ENCODE measurements around the gene CEP72.
"Not testable (repeated sequence)": the region's sequence is repeated elsewhere in the genome, so short reads cannot be mapped to it uniquely, and the experiment has no call there.

The CEP72 gene

DNA sequence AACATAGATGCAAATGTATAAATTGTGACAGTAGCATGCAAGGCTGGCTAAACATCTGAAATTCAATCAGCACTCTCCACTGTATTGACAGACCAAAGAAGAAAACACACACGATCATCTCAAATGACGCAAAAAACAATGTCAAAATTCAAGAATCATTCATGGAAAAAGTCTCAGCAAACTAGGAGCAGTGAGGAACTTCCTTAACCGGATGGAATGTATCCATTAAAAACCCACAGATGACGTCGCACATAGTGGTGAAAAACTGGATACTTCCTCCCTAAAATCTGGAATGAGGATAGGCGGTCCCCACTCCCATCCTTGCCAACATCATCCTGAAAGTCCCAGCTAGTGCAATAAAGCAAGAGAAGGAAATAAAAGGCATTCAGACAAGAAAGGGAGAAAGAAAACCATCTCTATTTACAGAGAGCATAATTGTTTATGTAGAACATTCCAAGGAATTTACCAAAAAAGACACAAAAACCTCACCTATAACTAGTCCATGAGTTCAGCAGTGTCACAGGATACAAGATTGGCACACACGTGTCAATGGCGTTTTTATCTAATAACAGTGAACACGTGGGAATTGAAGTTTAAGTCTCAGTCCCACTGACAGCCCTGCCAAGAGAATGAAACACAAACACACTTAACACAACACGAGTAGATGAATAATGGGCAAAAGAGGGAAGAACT lies 14.1 kb upstream of the CEP72 start:
- DNase-seq (ENCODE audit: low read depth, low spot score), result no peak

DNA sequence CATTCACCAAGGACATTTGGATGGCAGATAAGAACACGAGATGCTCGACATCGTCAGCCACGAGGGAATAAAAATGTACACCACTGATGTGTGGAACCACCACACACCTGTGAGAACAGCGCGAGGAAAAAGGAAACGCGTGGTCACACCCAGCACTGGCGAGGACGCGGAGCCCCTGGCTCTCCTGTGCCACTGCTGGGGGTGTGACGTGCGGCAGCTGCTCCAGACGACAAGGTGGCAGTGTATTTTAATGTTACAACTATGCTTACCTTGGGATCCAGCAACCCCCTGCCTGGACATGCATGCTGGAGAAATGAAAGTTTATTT lies 13.6 kb upstream of the CEP72 start:
- DNase-seq (ENCODE audit: low read depth, low spot score), result no peak

DNA sequence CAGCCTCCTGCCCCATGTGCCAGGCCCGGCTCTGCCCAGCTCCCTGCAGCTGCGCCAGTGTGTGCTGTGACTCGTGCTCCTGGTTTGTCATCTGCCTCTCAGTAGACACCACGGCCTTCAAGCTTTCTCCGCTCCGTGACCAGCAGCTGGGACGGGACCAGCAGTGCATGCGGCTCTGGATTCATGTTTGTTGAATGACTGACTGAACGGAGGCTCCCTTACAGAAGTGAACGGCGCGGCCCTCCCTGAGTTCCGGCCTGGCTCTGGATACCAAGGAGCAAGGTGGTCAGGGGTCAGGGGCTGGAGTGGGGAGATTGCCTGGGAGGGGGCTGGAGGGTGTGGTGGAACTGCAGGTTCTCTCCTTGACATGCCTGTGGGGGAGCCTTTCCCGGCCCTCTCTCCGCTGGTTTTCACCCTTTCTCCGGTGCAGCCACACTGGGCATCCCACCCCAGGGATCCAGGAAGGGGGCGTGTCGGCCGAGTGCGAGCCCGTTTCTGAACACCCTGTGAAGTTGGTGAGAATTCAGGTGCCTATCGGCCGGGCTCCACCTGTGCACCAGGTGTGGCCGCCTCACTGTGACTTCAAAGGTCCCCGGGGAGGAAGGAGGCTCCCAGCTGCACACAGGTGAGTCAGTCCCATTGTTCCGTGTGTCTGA lies 11.1 kb upstream of the CEP72 start:
- DNase-seq (ENCODE audit: low read depth, low spot score), result no peak

DNA sequence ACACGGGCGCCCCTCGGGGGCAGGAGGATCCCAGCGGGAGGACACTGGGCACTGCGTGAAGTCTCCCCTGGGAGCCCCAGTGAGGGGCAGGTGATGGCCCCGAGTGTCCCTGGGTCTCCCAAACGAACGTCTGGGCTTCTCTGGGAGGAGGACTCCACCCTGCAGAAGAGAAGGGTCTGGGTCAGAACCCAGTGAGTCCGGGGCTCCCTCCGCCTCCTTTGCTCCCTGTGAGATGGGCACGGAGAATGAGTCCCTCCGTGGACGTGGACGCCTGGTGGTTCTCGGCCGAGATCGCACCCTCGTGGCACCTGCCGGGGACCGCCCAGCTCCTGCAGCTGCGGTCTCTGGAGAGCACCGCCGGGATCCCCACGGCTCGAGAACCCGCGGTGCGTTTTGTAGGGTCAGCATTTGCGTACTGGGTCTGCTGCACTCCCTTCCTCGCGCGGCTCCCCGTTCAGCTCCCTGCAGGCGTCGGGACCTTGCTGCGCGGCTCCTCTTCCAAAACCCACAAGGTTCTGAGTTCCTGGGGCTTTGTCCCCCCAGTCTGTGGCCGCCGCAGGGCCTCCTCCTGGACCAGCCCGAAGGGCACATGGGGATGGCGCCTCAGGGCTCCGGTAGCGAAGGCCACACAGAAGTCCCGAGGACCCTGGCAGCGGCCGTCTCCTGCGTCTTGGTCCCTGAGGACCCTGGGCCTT lies 10.2 kb upstream of the CEP72 start:
- DNase-seq (ENCODE audit: low read depth, low spot score), result no peak

DNA sequence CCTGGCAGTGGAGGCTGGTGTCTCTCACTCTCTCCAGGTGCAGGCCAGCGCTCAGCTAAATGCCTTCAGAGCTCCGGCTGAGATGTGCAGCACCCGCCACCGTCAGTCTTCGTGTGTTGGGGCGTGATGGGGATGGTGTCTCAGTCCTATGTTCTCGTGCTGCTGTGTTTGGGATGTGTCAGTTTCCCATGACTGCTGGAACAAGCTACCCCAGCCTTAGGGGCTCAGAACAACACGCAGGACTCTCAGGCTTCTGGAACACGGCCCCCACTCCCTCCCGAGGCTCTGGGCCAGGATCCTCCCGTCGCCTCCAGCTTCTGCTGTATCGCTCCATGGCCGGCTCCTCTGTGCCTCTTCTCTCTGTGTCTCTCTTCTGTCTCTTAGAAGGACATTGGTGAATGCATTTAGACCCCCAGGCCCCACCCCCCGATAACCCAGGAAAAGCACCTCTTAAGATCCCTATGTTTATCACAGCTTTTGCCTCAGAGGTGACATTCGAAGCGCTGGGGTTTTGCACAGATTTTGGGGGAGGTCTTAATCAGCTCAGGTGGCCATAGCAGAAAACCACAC lies 9.6 kb upstream of the CEP72 start:
- no peak for DNase-seq (ENCODE audit: low read depth, low spot score)

DNA sequence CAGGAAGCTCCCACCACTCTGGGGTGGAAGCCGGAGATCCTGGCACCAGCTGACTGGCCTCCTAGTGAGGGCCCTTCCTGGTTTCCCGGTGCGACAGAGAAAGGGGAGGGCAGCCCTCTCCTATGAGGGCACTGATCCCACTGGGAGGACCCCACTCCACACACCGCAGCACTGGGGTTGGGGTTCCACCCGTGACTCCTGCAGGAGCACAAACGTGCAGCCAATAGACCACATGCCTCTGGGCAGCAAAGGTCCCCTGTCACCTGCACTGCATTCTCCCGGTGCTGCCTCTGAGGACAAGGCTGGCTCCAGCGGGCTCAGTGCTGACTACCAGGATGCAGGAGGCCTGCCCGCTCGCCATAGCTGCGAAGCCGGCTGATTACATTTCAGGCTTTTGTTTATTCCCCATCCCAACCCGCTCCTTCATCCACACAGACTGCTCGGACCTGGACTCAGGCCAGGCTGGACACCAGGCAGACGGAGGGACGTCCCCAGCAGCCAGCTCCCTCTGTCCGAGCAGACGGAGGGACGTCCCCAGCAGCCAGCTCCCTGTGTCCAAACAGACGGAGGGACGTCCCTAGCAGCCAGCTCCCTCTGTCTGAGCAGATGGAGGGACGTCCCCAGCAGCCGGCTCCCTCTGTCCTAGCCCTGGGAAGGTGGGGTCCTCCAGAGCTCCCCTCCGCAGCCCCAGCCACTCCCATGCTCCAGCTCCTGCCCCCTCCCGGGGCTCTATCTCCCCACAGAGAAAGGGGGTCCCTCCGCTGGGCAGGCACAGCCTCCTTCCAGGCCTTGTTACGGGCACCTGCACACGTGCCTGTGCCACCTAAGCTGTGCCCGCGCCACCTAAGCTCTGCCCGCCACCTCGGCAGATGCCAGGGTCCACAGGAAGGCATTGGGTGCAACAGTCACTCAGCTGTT lies 8.8 kb upstream of the CEP72 start:
- no peak for DNase-seq (ENCODE audit: low read depth, low spot score)

DNA sequence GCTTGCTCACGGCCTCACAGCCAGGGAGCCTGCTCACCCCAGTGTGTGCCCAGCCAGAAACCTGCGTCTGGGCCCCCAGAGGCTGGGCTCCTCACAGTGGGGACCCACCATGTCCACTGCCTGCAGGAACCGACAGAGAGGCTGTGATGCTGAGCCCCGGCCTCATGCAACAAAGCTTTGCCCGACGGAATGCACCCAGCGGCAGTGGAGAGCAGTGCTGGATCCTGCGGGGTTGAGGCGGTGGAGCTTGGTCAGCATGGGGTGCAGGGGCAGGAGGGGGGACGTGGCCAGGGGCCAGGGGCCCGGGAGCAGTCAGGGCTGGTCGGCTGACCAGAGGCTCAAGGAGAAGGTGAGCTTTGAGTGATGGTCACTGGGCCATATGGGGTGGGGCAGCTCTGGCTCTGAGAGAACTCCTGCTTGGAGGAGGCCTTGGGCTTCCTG lies 7.7 kb upstream of the CEP72 start:
- DNase-seq (ENCODE audit: low read depth, low spot score), result no peak

DNA sequence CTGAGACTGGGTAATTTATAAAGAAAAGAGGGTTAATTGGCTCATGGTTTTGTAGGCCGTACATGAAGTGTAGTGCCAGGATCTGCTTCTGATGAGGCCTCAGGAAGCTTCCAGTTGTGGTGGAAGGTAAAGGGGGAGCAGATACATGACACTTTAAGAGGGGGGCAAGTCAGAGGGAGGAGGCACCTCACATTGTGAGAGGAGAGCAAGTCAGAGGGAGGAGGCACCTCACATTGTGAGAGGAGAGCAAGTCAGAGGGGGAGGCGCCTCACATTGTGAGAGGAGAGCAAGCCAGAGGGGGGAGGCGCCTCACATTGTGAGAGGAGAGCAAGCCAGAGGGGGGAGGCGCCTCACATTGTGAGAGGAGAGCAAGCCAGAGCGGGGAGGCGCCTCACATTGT lies 7.0 kb upstream of the CEP72 start:
- DNase-seq (ENCODE audit: low read depth, low spot score), result not testable (repeated sequence)

DNA sequence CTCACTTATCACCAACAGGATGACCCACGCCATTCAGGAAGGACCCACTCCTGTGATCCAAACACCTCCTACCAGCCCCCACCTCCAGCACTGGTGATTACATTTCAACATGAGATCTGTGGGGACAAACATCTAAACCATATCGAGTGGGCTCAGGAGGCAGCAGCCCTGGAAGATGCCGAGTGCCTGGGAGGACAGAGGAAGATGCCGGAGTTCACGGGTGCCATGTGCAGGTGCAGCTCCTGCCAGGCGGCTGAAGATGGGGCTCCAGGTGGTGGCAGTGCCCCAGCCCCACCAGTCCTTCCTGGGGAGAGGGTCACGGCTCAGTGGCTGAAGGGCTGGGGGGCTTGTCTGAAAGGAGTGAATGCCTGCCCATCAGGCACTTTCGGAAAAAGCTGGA lies 6.1 kb upstream of the CEP72 start:
- DNase-seq (ENCODE audit: low read depth, low spot score), result no peak

DNA sequence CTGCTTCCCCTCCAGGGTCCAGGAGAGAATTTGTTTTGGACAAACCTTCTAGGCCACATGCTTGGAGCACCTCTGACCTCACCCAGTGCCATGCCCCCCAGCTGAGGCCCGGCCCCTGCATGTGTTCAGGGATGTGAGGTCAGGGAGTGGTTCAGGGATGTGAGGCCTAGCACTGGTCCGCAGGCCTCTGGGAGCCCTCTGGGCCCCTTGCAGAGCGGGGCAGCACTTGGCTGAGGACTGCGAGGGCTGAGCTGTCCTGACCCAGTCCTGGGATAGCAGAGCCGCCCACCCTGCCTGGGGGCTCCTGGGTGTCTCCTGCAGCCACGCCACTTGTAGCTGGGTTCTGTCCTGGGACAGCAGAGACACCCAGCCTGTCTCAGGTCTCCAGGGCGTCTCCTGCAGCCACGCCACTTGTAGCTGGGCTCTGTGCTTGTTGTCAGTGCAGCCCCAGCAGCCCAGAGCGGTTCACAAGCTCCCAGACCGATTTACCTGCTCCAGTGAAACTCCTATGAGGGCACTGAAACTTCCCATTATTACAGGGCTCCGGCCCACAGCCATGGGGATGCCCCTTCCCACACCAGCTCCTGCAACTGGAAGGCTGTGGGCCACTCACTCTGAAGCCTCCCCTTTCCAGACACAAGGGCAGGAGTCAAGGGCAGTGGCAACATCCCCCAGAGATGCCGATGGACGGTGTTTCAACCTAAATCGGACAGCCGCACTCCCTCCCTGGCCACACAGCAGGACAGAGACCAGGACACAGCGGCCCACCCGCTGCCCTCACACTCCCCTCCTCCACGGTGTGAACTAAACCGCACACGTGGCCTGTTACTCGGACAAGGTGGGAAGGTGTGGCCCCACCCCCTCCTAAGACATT lies 5.4 kb upstream of the CEP72 start:
- DNase-seq (ENCODE audit: low read depth, low spot score), result no peak

DNA sequence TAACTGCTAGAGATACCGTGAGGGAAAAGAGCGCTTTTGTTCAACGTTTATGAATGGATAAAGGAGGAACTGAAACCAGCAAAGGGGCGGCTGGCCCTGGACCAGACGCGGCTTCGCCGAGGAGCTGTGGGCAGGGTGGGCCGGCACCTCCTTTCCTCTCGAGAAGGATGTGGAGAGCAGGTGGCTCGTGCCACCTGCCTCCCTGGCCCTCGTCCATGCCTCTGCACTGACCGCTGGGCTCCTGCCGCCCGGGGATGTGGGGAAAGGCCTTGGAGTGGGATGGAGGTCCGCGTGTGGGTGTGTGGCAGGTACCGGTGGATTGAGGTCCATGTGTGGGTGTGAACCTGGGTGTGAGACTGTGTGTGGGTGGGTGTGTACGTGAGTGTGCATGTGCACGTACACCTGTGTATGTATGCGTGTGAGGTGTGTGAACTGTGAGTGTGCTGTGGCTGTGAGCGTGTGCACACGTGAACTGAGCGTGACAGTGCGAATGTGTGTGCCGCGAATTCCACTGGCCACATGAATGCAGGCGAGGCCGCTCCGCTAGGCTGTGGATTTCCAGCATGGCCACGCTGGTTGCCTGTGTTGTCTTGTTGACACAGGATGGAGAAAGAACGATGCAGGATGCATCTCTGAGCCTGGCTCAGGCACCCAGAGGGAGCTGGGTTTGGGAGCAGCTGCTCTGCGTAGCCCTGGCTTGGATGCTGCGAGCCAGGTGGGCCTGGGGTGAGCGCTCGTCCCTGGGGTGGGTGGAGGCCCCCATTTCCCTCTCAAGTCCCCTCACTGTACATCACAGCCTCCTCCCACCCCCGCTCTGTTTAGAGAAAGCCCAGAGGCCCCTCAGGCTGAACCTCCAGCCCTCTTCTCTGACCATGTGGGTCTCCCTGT lies 4.4 kb upstream of the CEP72 start:
- no peak for DNase-seq (ENCODE audit: low read depth, low spot score)

DNA sequence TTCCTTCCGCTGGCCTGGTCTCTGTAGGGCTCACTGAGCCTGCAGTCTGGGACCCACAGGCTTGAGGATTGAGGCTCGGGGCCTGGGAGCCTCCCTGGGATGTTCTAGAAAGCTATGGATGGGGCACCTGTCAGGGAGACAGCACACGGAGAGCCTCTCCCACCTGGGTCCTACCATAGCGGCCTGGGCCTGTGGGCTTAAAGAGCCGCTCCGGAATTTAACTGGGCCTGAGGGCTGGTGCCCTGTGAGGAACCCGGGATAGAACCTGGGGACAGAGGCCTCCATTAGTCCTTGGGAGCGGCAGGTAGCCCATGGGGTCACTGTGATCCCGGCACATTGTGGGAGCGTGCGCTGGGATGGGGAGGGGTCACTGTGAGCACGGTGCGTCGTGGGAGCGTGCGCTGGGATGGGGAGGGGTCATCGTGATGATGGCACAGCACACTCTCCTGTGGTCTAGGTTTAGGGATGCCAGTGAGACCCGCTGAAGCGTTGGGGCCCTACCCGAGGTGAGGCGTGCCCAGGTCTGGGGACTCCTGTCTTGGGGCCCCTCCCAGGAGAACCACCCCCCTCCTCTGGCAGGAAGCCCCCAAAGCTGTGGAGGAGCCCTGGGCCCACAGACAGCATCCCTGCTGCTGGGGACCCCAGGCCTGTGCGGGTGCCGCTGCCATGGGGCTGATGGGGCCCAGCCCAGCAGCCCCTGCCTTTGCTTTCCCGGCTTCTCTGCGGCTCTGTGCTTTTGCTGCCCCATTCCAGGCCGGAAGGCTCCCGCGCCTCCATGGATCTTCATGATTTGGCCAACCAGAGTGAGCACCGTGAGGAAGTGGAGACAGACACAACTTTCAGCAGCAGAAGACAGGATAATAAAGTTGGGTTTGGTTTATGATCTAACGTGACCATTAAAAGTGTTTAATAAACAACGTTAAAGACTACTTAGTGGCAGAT lies 3.4 kb upstream of the CEP72 start:
- no peak for DNase-seq (ENCODE audit: low read depth, low spot score)

DNA sequence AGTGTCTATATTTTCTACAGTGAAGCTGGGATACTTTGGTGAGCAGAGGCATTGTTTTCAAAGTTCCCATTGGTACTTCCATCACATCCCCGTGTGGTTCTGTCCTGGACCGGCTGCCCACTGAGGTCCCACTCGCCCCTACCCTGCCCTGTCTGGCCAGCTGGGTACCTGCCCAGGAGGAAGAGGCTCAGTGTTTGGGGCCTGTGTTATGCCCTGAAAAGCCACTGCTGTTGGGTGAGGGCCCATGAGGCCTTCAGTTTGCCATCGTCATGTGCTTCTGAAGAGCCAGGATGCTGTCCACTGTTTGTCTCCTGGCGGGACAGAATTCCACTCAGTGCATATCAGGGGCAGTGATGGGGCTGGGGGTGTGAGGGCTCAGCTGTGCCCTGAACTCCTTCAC lies 2.6 kb upstream of the CEP72 start:
- no peak for DNase-seq (ENCODE audit: low read depth, low spot score)

DNA sequence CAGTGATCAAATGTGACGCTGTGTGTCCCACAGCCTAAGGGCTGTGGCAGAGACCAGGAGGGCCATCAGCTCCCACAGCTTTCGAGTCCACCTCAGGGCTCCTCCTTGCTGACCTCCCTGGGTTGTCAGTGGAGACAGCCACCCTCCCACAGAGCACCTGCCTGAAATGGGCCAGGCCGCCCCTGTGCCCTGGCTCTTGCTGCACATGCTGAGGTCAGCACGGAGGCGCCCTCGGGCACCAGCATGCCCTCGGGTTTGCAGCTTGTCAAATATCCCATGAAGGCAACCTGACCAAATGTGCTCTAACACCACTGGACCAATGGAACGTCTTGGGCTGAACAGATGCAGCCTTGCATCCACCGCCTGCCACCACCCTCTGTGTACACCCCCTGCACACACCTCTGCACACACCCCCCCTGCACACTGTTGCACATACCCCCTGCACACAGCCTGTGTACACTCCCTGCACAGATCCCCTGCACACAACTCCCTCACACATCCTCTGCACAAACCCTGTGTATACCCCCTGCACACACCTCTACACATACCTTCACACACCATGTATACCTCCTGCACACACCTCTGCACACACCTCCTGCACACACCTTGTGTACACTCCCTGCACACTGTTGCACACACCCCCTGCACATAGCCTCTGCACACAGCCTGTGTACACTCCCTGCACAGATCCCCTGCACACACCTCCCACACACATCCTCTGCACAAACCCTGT lies 2.0 kb upstream of the CEP72 start:
- DNase-seq (ENCODE audit: low read depth, low spot score), result no peak

DNA sequence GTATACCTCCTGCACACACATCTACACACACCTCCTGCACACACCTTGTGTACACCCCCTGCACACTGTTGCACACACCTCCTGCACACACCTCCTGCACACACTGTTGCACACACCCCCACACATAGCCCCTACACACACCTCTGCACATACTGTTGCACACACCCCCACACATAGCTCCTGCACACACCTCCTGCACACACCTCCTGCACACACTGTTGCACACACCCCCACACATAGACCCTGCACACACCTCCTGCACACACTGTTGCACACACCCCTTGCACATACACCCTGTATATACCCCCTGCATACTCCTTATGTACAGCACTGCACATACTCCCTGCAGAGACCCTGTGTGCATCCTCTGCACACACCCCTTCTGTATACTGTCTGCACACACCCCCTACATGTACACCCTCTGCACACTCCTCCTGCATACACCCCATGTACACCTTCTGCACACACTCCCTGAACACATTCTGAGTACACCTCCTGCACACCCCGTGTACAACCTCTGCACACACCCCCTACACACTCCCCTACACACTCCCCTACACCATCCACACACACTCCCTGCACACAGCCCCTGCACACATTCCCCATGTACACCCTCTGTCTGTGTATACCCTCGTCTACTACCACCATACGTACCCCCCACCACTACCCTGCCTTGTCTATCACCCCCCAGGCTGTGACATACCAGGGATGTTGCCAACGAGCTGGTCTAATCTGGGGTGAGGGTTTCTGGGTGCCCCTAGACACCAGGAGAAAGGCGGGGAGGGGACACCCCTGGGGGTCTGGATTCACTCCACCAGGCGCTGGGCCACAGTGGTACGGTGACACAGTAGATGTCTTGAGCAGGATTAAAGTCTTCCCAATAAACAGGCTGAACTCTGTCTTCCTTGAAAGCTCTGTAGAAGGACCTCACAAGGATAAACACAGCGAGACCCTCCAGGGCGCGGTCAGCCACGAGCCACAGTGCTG lies 1.1 kb upstream of the CEP72 start:
- peak; percentile 23 for DNase-seq (ENCODE audit: low read depth, low spot score)
